ENCODE measurements around the gene MLKL.

GRCh38 chr16:74740795-74741304 is 40.2 kb upstream of the MLKL start:
- no peak for TF ChIP-seq POLR2A (IDR thresholded peaks at IDR 0.05; ENCODE audit: low read length)
- TF ChIP-seq GATA1 (IDR thresholded peaks at IDR 0.05; ENCODE audit: low read depth, low read length): no peak

All from erythroblast (primary cell).